K562 (cell line): Measurements from ENCODE around the gene SHANK1. TPM values are rescaled to one million over a fixed set of nuclear protein-coding genes. Genes with fewer than 3 reads are reported as not detected.
A peak's percentile ranks its signal among the peaks of the same experiment; 100 is the strongest.

Experiments used
- ESRRB ChIP-seq: fragments of 250-450 bp; sonication (Bioruptor Pico); IDR thresholded peaks from 2 replicates; pipeline ENCODE4 v1.5.0; 2020; ENCODE audit warnings: mild to moderate bottlenecking, moderate library complexity, borderline replicate concordance
- FOS ChIP-seq: IDR thresholded peaks from 3 replicates; pipeline ENCODE4 v1.6.1; 2011; ENCODE audit not compliant: insufficient read length; ENCODE audit errors: extremely low read depth
- IRF9 ChIP-seq: fragments of 450-650 bp; IDR thresholded peaks from 2 replicates; pipeline ENCODE4 v1.6.1; 2016; ENCODE audit warnings: missing biosample characterization, missing genetic modification characterization
- MGA ChIP-seq: fragments of 450-650 bp; IDR thresholded peaks from 2 replicates; pipeline ENCODE4 v1.6.1; 2016; ENCODE audit warnings: mild to moderate bottlenecking, moderate library complexity
- polyA plus RNA-seq, 8 experiments: library from polyadenylated mRNA; depleted of rRNA in 4 of 8; stranded (reverse) in 5 of 8; unstranded in 3 of 8; fragments of >200 nt; fragmentation: Nextera tagmentation in 2 of 8; fragmentation: Illumina TruSeq in 1 of 8; extraction: Ambion mirVana in 2 of 8; extraction: Trizol in 1 of 8; gene quantifications; 2 replicates each; pipeline versions ENCODE4 v1.2.1 to v1.2.3, GENCODE V29; 2011 to 2014; ENCODE audit warnings: inconsistent platforms in 1 of 8, missing spikeins in 1 of 8
- total RNA-seq, 7 experiments: library from RNA; depleted of rRNA in 6 of 7; stranded (reverse); fragments of >200 nt in 6 of 7; fragmentation: Illumina TruSeq in 2 of 7; extraction: Trizol in 2 of 7; gene quantifications; 2 replicates each; pipeline versions ENCODE4 v1.2.1 to v1.2.3, GENCODE V29; 2011 to 2021; ENCODE audit warnings: low replicate concordance in 1 of 7
- TF ChIP-seq, protein P1 (sequence below): fragments of 250-450 bp; sonication (Bioruptor Pico); IDR thresholded peaks from 2 replicates; pipeline ENCODE4 v1.8.0; 2022; ENCODE audit warnings: moderate library complexity, mild to moderate bottlenecking, inconsistent platforms
- TF ChIP-seq, protein P2 (sequence below), 2 experiments: IDR thresholded peaks; 2 replicates each; pipeline ENCODE4 v1.6.1; 2011; ENCODE audit warnings: borderline replicate concordance in 1 of 2, control low read depth in 1 of 2, low read depth in 1 of 2, low read length in 1 of 2, mild to moderate bottlenecking in 1 of 2, mixed read lengths in 1 of 2, moderate library complexity in 1 of 2; ENCODE audit not compliant: insufficient read depth in 1 of 2, insufficient read length in 1 of 2, poor library complexity in 1 of 2, severe bottlenecking in 1 of 2; ENCODE audit errors: extremely low read depth in 1 of 2
- TF ChIP-seq, protein P3 (sequence below), 2 experiments: fragments of 450-650 bp in 1 of 2; sonication (generic) in 1 of 2; formaldehyde crosslinking; conservative IDR thresholded peaks; 2 replicates each; pipeline versions ENCODE4 v1.4.0 to v1.8.1; 2020 to 2022; ENCODE audit warnings: mild to moderate bottlenecking in 1 of 2, missing genetic modification reagents in 1 of 2

SHANK1 gene
- total and polyA plus RNA-seq, 9 of the 15 experiments (the other 6 are each of a cell fraction or from before 2014, with no cell fraction given) = 0.33 to 1.3 (median 0.55) TPM; not detected in 2

GRCh38 chr19:50679177-50680125 is 40.2 kb downstream of the SHANK1 start (continued):
- TF ChIP-seq, protein P1, sequence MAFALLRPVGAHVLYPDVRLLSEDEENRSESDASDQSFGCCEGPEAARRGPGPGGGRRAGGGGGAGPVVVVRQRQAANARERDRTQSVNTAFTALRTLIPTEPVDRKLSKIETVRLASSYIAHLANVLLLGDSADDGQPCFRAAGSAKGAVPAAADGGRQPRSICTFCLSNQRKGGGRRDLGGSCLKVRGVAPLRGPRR (CRISPR knock-in tag) = no peak
- TF ChIP-seq, protein P2, sequence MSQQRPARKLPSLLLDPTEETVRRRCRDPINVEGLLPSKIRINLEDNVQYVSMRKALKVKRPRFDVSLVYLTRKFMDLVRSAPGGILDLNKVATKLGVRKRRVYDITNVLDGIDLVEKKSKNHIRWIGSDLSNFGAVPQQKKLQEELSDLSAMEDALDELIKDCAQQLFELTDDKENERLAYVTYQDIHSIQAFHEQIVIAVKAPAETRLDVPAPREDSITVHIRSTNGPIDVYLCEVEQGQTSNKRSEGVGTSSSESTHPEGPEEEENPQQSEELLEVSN (IDR thresholded peaks at IDR 0.05; ENCODE audit: borderline replicate concordance in 1 of 2, extremely low read depth in 1 of 2, insufficient read depth in 1 of 2, insufficient read length in 1 of 2, low read depth in 1 of 2, low read length in 1 of 2, poor library complexity in 1 of 2, severe bottlenecking in 1 of 2) = peak; percentile 99 to 100
- TF ChIP-seq FOS (peak; percentile 95), MGA (peak; percentile 96), IRF9 (tag) (no peak), ESRRB (CRISPR knock-in tag) (no peak)
- TF ChIP-seq, protein P3, sequence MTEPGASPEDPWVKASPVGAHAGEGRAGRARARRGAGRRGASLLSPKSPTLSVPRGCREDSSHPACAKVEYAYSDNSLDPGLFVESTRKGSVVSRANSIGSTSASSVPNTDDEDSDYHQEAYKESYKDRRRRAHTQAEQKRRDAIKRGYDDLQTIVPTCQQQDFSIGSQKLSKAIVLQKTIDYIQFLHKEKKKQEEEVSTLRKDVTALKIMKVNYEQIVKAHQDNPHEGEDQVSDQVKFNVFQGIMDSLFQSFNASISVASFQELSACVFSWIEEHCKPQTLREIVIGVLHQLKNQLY (CRISPR knock-in tag; conservative IDR thresholded peaks at IDR 0.05) = no peak
